HepG2 (cell line): ENCODE measurements around the gene FERMT2. TPM values are rescaled to one million over a fixed set of nuclear protein-coding genes. Genes with fewer than 3 reads are reported as not detected.

Source experiments
- ATAC-seq: fragments of 200-7000 bp; cut with Tn5 transposase; 3 replicates; pipeline ENCODE4 v1.9.1; 2020; ENCODE audit warnings: mild to moderate bottlenecking, moderate library complexity
- BruUV-seq: library from RNA; stranded (reverse); fragments of 400-500 nt; replicated peaks from 2 replicates; lab custom pipeline; 2021; lab: Mats Ljungman, UMichigan
- CTCF ChIA-PET: fragments of 300-600 bp; formaldehyde crosslinking; extraction: SDS; loops from one replicate; lab custom pipeline; 2021; ENCODE audit warnings: low total read pairs, inconsistent platforms, low intra/inter-chr PET ratio; lab: Yijun Ruan, JAX
- POLR2A ChIA-PET: fragments of 350-600 bp; sonication (Branson Sonifier 250); formaldehyde crosslinking; loops from one replicate; lab custom pipeline; 2020; ENCODE audit warnings: antibody characterized with exemption, inconsistent platforms; lab: Yijun Ruan, JAX
- DNase-seq: peaks from one replicate; pipeline ENCODE4 v3.0.0-alpha.2; 2015; ENCODE audit warnings: low spot score
- FAIRE-seq: peaks from 3 replicates; lab custom pipeline; 2011; peaks lifted over from hg19 to GRCh38; lab: Jason Lieb, UNC
- H2AFZ ChIP-seq: one replicate; pipeline ENCODE4 v1.6.1; 2011; ENCODE audit warnings: low read length, inconsistent platforms
- H3K27ac ChIP-seq: fragments of 300-600 bp; 3 replicates; pipeline ENCODE4 v1.8.0; 2011; ENCODE audit warnings: mixed run types, mild to moderate bottlenecking, mixed read lengths, low read length, inconsistent platforms; ENCODE audit not compliant: insufficient read depth; ENCODE audit errors: extremely low read length
- H3K27me3 ChIP-seq, 2 experiments: fragments of 200-600 bp in 1 of 2; 2 replicates in 1 of 2; 3 replicates in 1 of 2; pipeline versions ENCODE4 v1.6.0 to v1.8.0; 2011; ENCODE audit warnings: low read length in 2 of 2, mild to moderate bottlenecking in 2 of 2, moderate library complexity in 2 of 2, inconsistent platforms in 1 of 2; ENCODE audit not compliant: insufficient read depth in 2 of 2, control insufficient read depth in 1 of 2
- H3K36me3 ChIP-seq, 2 experiments: fragments of 200-600 bp in 1 of 2; replicated peaks in 1 of 2; 2 replicates in 1 of 2; 3 replicates in 1 of 2; pipeline versions ENCODE4 v1.5.1 to v1.8.0; 2011; ENCODE audit warnings: low read length in 2 of 2, inconsistent platforms in 1 of 2; ENCODE audit not compliant: insufficient read depth in 2 of 2, control insufficient read depth in 1 of 2
- H3K4me1 ChIP-seq: 2 replicates; pipeline ENCODE4 v1.5.1; 2012; ENCODE audit warnings: low read length, inconsistent platforms; ENCODE audit not compliant: insufficient read depth
- H3K4me2 ChIP-seq: 2 replicates; pipeline ENCODE4 v1.6.0; 2011; ENCODE audit warnings: low read depth, low read length, inconsistent platforms
- H3K4me3 ChIP-seq, 3 experiments: fragments of 200-600 bp in 1 of 3; sonication (generic), shearing (Covaris generic) in 1 of 3; replicated peaks in 1 of 3; 2 replicates each; pipeline ENCODE4 v1.5.1; 2011 to 2016; ENCODE audit warnings: low read length in 3 of 3, inconsistent platforms in 2 of 3, low read depth in 2 of 3, mild to moderate bottlenecking in 2 of 3, control low read depth in 1 of 3, mixed read lengths in 1 of 3; ENCODE audit not compliant: insufficient read depth in 1 of 3
- H3K79me2 ChIP-seq: one replicate; pipeline ENCODE4 v1.6.1; 2011; ENCODE audit warnings: low read length, inconsistent platforms; ENCODE audit not compliant: insufficient read depth
- H3K9ac ChIP-seq: 2 replicates; pipeline ENCODE4 v1.6.0; 2011; ENCODE audit warnings: mild to moderate bottlenecking, low read depth, low read length, inconsistent platforms; ENCODE audit not compliant: insufficient read depth
- H3K9me3 ChIP-seq: 2 replicates; pipeline ENCODE4 v1.5.1; 2012; ENCODE audit warnings: mild to moderate bottlenecking, low read length
- H4K20me1 ChIP-seq: 2 replicates; pipeline ENCODE4 v1.6.0; 2011; ENCODE audit warnings: inconsistent platforms, mild to moderate bottlenecking, low read length, moderate library complexity; ENCODE audit not compliant: insufficient read depth
- ARID2 ChIP-seq: sonication (generic); formaldehyde crosslinking; IDR thresholded peaks from 2 replicates; pipeline ENCODE4 v1.8.1; 2022; ENCODE audit warnings: mild to moderate bottlenecking, missing genetic modification reagents, borderline replicate concordance
- EZH2 ChIP-seq: conservative IDR thresholded peaks from 2 replicates; pipeline ENCODE4 v1.6.1; 2012; ENCODE audit warnings: mild to moderate bottlenecking, low read depth, low read length, moderate library complexity
- HDAC2 ChIP-seq: sonication (generic); formaldehyde crosslinking; IDR thresholded peaks from 2 replicates; pipeline ENCODE4 v1.4.0; 2020; ENCODE audit warnings: missing genetic modification reagents
- HNRNPL ChIP-seq: fragments of 200-400 bp; formaldehyde crosslinking; IDR thresholded peaks from 2 replicates; pipeline ENCODE4 v1.6.1; 2017; ENCODE audit warnings: mild to moderate bottlenecking, low read depth, low read length
- IRF2 ChIP-seq: IDR thresholded peaks from 2 replicates; pipeline ENCODE4 v1.6.1; 2018; ENCODE audit warnings: missing genetic modification reagents, missing compliant biosample characterization
- KDM2A ChIP-seq: sonication (generic); formaldehyde crosslinking; IDR thresholded peaks from 2 replicates; pipeline ENCODE4 v1.4.0; 2020; ENCODE audit warnings: low read depth, missing genetic modification reagents, borderline replicate concordance
- ZBTB21 ChIP-seq: sonication (generic); formaldehyde crosslinking; IDR thresholded peaks from 2 replicates; pipeline ENCODE4 v1.4.0; 2020; ENCODE audit warnings: missing genetic modification reagents
- ZNF75D ChIP-seq: sonication (generic); formaldehyde crosslinking; IDR thresholded peaks from 2 replicates; pipeline ENCODE4 v1.8.1; 2023; ENCODE audit warnings: missing genetic modification reagents, mild to moderate bottlenecking, borderline replicate concordance
- ZNF761 ChIP-seq: sonication (generic); formaldehyde crosslinking; conservative IDR thresholded peaks from 2 replicates; pipeline ENCODE4 v1.4.0; 2020; ENCODE audit warnings: mild to moderate bottlenecking, missing genetic modification reagents
- WGBS: methylation state at CpG from one replicate; pipeline ENCODE4 v1.1.6; 2017; ENCODE audit warnings: low lambda C conversion rate; 5-methylcytosine and 5-hydroxymethylcytosine counted together
- in situ Hi-C: cut with HindIII; loops from 2 replicates; pipeline ENCODE4 v1.10.0; 2017; ENCODE audit warnings: low pct_unique_long_range_greater_than_20kb; ENCODE audit not compliant: extremely low pct_ligation_motif_present
- intact Hi-C: fragments of 100-400 bp; cut with micrococcal nuclease; formaldehyde crosslinking; loops from one replicate; pipeline ENCODE4 v1.10.0; 2022; ENCODE audit not compliant: unreplicated experiment
- polyA plus RNA-seq, 8 experiments: library from polyadenylated mRNA; depleted of rRNA in 3 of 8; stranded (reverse) in 7 of 8; unstranded in 1 of 8; fragments of >200 nt; fragmentation: Illumina TruSeq in 4 of 8; extraction: Trizol in 4 of 8; gene quantifications; 2 replicates each; pipeline versions ENCODE4 v1.2.1 to v1.2.3, GENCODE V29; 2011 to 2016; ENCODE audit warnings: low read depth in 4 of 8, missing spikeins in 1 of 8, mixed read lengths in 1 of 8; ENCODE audit not compliant: insufficient read depth in 1 of 8
- total RNA-seq, 5 experiments: library from RNA; depleted of rRNA; stranded (reverse); fragments of >200 nt; fragmentation: Illumina TruSeq; extraction: Trizol; gene quantifications; 2 replicates each; pipeline ENCODE4 v1.2.3, GENCODE V29; 2016; ENCODE audit warnings: low read depth in 1 of 5
- TF ChIP-seq, protein P1 (sequence below): sonication (generic); formaldehyde crosslinking; IDR thresholded peaks from 2 replicates; pipeline ENCODE4 v1.9.0; 2022; ENCODE audit warnings: low read depth, missing genetic modification reagents
- TF ChIP-seq, protein P2 (sequence below): sonication (generic); formaldehyde crosslinking; IDR thresholded peaks from 2 replicates; pipeline ENCODE4 v1.8.1; 2023; ENCODE audit warnings: missing genetic modification reagents, mild to moderate bottlenecking, borderline replicate concordance
- TF ChIP-seq, protein P3 (sequence below): sonication (generic); formaldehyde crosslinking; IDR thresholded peaks from 2 replicates; pipeline ENCODE4 v1.5.0; 2020; ENCODE audit warnings: missing genetic modification reagents
- TF ChIP-seq, protein P4 (sequence below): sonication (generic); formaldehyde crosslinking; IDR thresholded peaks from 2 replicates; pipeline ENCODE4 v1.5.0; 2020; ENCODE audit warnings: missing genetic modification reagents
- TF ChIP-seq, protein P5 (sequence below): sonication (generic); formaldehyde crosslinking; IDR thresholded peaks from 2 replicates; pipeline ENCODE4 v1.4.0; 2020; ENCODE audit warnings: missing genetic modification reagents

The FERMT2 gene
- total and polyA plus RNA-seq, 2 of the 13 experiments (the other 11 are each of a cell fraction or from before 2014, with no cell fraction given): 36.2 to 60.4 TPM

DNA sequence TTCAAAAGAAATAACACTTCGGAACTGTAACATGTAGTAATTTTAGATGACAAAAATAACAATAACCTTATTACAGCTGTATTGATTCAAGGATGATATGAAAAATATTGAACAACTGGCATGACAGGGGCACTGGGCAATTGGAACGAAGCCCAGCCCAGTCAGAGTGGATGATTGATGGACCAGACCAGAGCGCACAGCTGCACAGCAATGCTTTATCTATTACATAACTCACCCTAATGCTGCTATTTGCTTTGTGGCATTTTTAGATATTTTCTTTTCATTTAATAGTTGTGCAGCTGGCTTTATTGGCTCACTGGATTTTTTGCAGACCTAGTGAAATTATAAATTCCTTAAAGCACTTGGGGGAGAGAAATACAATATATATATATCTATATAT lies 26.9 kb upstream of the FERMT2 start:
- POLR2A ChIA-PET: no interaction called here
- 49% methylated on average over 3 of the region's 3 CpGs for WGBS
- no peak for ATAC-seq

DNA sequence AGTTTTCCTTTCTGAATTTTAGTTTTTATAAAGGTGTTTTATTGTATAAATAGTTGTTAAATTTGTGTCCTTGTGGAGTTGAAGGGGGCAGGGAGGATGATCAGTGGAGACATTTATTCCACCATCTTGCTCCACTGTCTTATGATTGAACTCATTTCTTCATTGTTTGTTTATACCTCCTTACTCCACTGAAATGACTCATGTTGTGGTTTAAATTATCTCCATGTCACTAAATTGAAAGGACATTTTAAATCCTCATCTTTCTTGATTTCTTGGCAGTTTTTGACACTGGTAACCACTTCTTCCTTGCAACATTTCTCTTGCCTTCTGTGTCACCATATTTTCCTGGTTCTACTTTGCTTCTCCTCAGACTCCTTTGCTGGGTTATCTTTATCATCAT lies 23.6 kb upstream of the FERMT2 start:
- Histone ChIP-seq H4K20me1 (no peaks in the 10 kb centered on the region), H3K4me1 (no peaks in the 10 kb centered on the region), H3K9me3 (no peaks in the 10 kb centered on the region), H3K4me3 (no peak overlapping the region), H3K79me2 (no peaks in the 10 kb centered on the region), H3K4me2 (no peak overlapping the region), H3K9ac (no peak overlapping the region), H3K27ac (no peak overlapping the region), H2AFZ (no peak overlapping the region), H3K27me3 (no peaks in the 10 kb centered on the region), H3K36me3 (no peaks in the 10 kb centered on the region)
- intact Hi-C loops (no loop called here), in situ Hi-C loops (no loop called here)
- ChIA-PET POLR2A (no interaction called here), CTCF (no interaction called here)
- ATAC-seq: no peak
- DNase-seq: no peak
- FAIRE-seq: no peak
- BruUV-seq: no TSS peak
- TF ChIP-seq IRF2 (CRISPR knock-in tag) (no peak), KDM2A (CRISPR knock-in tag) (no peak), HDAC2 (no peak), ZBTB21 (no peak), EZH2 (no peak), HNRNPL (no peak), ZNF761 (CRISPR knock-in tag) (no peak), ARID2 (no peak)
- TF ChIP-seq, protein P1, sequence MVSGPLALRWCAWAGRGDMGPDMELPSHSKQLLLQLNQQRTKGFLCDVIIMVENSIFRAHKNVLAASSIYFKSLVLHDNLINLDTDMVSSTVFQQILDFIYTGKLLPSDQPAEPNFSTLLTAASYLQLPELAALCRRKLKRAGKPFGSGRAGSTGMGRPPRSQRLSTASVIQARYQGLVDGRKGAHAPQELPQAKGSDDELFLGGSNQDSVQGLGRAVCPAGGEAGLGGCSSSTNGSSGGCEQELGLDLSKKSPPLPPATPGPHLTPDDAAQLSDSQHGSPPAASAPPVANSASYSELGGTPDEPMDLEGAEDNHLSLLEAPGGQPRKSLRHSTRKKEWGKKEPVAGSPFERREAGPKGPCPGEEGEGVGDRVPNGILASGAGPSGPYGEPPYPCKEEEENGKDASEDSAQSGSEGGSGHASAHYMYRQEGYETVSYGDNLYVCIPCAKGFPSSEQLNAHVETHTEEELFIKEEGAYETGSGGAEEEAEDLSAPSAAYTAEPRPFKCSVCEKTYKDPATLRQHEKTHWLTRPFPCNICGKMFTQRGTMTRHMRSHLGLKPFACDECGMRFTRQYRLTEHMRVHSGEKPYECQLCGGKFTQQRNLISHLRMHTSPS (CRISPR knock-in tag): no peak
- TF ChIP-seq, protein P2, sequence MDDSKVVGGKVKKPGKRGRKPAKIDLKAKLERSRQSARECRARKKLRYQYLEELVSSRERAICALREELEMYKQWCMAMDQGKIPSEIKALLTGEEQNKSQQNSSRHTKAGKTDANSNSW (CRISPR knock-in tag): no peak
- TF ChIP-seq, protein P3, sequence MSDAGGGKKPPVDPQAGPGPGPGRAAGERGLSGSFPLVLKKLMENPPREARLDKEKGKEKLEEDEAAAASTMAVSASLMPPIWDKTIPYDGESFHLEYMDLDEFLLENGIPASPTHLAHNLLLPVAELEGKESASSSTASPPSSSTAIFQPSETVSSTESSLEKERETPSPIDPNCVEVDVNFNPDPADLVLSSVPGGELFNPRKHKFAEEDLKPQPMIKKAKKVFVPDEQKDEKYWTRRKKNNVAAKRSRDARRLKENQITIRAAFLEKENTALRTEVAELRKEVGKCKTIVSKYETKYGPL: no peak
- TF ChIP-seq, protein P4, sequence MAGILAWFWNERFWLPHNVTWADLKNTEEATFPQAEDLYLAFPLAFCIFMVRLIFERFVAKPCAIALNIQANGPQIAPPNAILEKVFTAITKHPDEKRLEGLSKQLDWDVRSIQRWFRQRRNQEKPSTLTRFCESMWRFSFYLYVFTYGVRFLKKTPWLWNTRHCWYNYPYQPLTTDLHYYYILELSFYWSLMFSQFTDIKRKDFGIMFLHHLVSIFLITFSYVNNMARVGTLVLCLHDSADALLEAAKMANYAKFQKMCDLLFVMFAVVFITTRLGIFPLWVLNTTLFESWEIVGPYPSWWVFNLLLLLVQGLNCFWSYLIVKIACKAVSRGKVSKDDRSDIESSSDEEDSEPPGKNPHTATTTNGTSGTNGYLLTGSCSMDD (CRISPR knock-in tag): no peak
- TF ChIP-seq, protein P5, sequence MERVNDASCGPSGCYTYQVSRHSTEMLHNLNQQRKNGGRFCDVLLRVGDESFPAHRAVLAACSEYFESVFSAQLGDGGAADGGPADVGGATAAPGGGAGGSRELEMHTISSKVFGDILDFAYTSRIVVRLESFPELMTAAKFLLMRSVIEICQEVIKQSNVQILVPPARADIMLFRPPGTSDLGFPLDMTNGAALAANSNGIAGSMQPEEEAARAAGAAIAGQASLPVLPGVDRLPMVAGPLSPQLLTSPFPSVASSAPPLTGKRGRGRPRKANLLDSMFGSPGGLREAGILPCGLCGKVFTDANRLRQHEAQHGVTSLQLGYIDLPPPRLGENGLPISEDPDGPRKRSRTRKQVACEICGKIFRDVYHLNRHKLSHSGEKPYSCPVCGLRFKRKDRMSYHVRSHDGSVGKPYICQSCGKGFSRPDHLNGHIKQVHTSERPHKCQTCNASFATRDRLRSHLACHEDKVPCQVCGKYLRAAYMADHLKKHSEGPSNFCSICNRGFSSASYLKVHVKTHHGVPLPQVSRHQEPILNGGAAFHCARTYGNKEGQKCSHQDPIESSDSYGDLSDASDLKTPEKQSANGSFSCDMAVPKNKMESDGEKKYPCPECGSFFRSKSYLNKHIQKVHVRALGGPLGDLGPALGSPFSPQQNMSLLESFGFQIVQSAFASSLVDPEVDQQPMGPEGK (CRISPR knock-in tag): no peak

More for the DNA sequence above, 26.9 kb upstream of the FERMT2 start:
- no peak for TF ChIP-seq ZNF75D (CRISPR knock-in tag)
- Histone ChIP-seq H3K4me2 (no peak overlapping the region), H3K27me3 (no peaks in the 10 kb centered on the region), H3K9ac (no peak overlapping the region), H3K79me2 (no peaks in the 10 kb centered on the region), H3K36me3 (no peaks in the 10 kb centered on the region), H2AFZ (no peak overlapping the region), H4K20me1 (no peaks in the 10 kb centered on the region), H3K4me1 (no peaks in the 10 kb centered on the region), H3K9me3 (no peaks in the 10 kb centered on the region), H3K4me3 (no peak overlapping the region), H3K27ac (no peak overlapping the region)
- in situ Hi-C loops: no loop called here
- CTCF ChIA-PET: no interaction called here
- no TSS peak for BruUV-seq
- no peak for FAIRE-seq
- no peak for DNase-seq
- intact Hi-C loops: no loop called here
